ENCODE measurements around the gene CATSPER1. TPM values are rescaled to one million over a fixed set of nuclear protein-coding genes. Genes with fewer than 3 reads are reported as not detected.

Gene CATSPER1
- total and polyA plus RNA-seq, 2 of the 8 experiments (the other 6 are each of a cell fraction or from before 2014, with no cell fraction given): not detected

- TF ChIP-seq KDM1A (IDR thresholded peaks at IDR 0.05; ENCODE audit: borderline replicate concordance, low read length): no peak
- TF ChIP-seq CREB1 (IDR thresholded peaks at IDR 0.05): peak; percentile 95
- peak; percentile 70 for TF ChIP-seq KDM4A (IDR thresholded peaks at IDR 0.05; ENCODE audit: low read depth, low read length, severe bottlenecking)
- no peak for TF ChIP-seq BRCA1 (IDR thresholded peaks at IDR 0.05; ENCODE audit: low read depth, low read length)
- 0 out of 2 replicates have a peak, but pooled peaks have one; percentile 27 for TF ChIP-seq SRF (IDR thresholded peaks at IDR 0.05; ENCODE audit: low read depth, low read length)
- TF ChIP-seq POU5F1 (IDR thresholded peaks at IDR 0.05; ENCODE audit: low read depth, low read length): no peak
- peak; percentile 70 for TF ChIP-seq SIX5 (IDR thresholded peaks at IDR 0.05; ENCODE audit: low read depth, low read length)
- TF ChIP-seq SP1 (IDR thresholded peaks at IDR 0.05; ENCODE audit: low read depth, low read length): peak; percentile 18; the same call in 1 of the 2 replicates
- TF ChIP-seq RXRA (IDR thresholded peaks at IDR 0.05; ENCODE audit: insufficient read depth, low read depth, low read length): no peak
- TF ChIP-seq GABPA (IDR thresholded peaks at IDR 0.05; ENCODE audit: borderline replicate concordance, insufficient read depth, low read length): peak; percentile 96
- peak in 1 of 3 experiments; percentile 1; a peak in 1 of 4 replicates for TF ChIP-seq CTCF (IDR thresholded peaks at IDR 0.05; ENCODE audit: control extremely low read depth in 1 of 3, insufficient read depth in 1 of 3, low read depth in 1 of 3, low read length in 3 of 3)
These were observed 25.7 kb upstream of the CATSPER1 start, which contains the start of gene SF3B2 (continued) for GRCh38 chr11:66051766-66052663.
